ENCODE data around the gene ZNF507.

The ZNF507 gene

GRCh38 chr19:32313569-32314265 lies 31.7 kb upstream of the ZNF507 start:
- DNase-seq (ENCODE audit: insufficient read length, low spot score): no peak
- FAIRE-seq: no peak
- TF ChIP-seq POU2F2 (IDR thresholded peaks at IDR 0.05; ENCODE audit: low read depth, low read length) (no peak), POLR2A (IDR thresholded peaks at IDR 0.05; ENCODE audit: low read depth, low read length) (no peak), SPI1 (IDR thresholded peaks at IDR 0.05; ENCODE audit: low read depth, low read length) (no peak), PAX5 (IDR thresholded peaks at IDR 0.05; ENCODE audit: insufficient read depth, low read length, severe bottlenecking) (no peak), POLR2AphosphoS5 (IDR thresholded peaks at IDR 0.05; ENCODE audit: low read depth, low read length) (no peak), TAF1 (IDR thresholded peaks at IDR 0.05; ENCODE audit: low read depth, low read length) (no peak)

GRCh38 chr19:32316034-32316433 lies 29.4 kb upstream of the ZNF507 start:
- no peak for FAIRE-seq
- no peak for DNase-seq (ENCODE audit: insufficient read length, low spot score)
- TF ChIP-seq POU2F2 (IDR thresholded peaks at IDR 0.05; ENCODE audit: low read depth, low read length): no peak
- TF ChIP-seq PAX5 (IDR thresholded peaks at IDR 0.05; ENCODE audit: insufficient read depth, low read length, severe bottlenecking): no peak
- no peak for TF ChIP-seq POLR2A (IDR thresholded peaks at IDR 0.05; ENCODE audit: low read depth, low read length)
- TF ChIP-seq SPI1 (IDR thresholded peaks at IDR 0.05; ENCODE audit: low read depth, low read length): no peak
- TF ChIP-seq TAF1 (IDR thresholded peaks at IDR 0.05; ENCODE audit: low read depth, low read length): no peak
- no peak for TF ChIP-seq POLR2AphosphoS5 (IDR thresholded peaks at IDR 0.05; ENCODE audit: low read depth, low read length)

- no peak for FAIRE-seq
- TF ChIP-seq SPI1 (IDR thresholded peaks at IDR 0.05; ENCODE audit: low read depth, low read length) (no peak), POLR2AphosphoS5 (IDR thresholded peaks at IDR 0.05; ENCODE audit: low read depth, low read length) (no peak), POLR2A (IDR thresholded peaks at IDR 0.05; ENCODE audit: low read depth, low read length) (no peak), TAF1 (IDR thresholded peaks at IDR 0.05; ENCODE audit: low read depth, low read length) (no peak)
- DNase-seq (ENCODE audit: insufficient read length, low spot score): no peak
Observed at GRCh38 chr19:32317086-32317485, 28.3 kb upstream of the ZNF507 start.

- no peak for TF ChIP-seq PAX5 (IDR thresholded peaks at IDR 0.05; ENCODE audit: insufficient read depth, low read length, severe bottlenecking)
- no peak for TF ChIP-seq TAF1 (IDR thresholded peaks at IDR 0.05; ENCODE audit: low read depth, low read length)
- TF ChIP-seq POLR2A (IDR thresholded peaks at IDR 0.05; ENCODE audit: low read depth, low read length): no peak
- DNase-seq (ENCODE audit: insufficient read length, low spot score) (peak; percentile 22), FAIRE-seq (no peak)
Observed at GRCh38 chr19:32318884-32319520, 26.4 kb upstream of the ZNF507 start.

GRCh38 chr19:32322541-32322940 lies 22.9 kb upstream of the ZNF507 start:
- FAIRE-seq (no peak), DNase-seq (ENCODE audit: insufficient read length, low spot score) (no peak)

GRCh38 chr19:32324631-32325285 lies 20.7 kb upstream of the ZNF507 start:
- no peak for FAIRE-seq

More at GRCh38 chr19:32322541-32322940, 22.9 kb upstream of the ZNF507 start:
- no peak for TF ChIP-seq PAX5 (IDR thresholded peaks at IDR 0.05; ENCODE audit: insufficient read depth, low read length, severe bottlenecking)
- no peak for TF ChIP-seq POU2F2 (IDR thresholded peaks at IDR 0.05; ENCODE audit: low read depth, low read length)

GRCh38 chr19:32330213-32330857 lies 15.1 kb upstream of the ZNF507 start:
- no peak for FAIRE-seq
- DNase-seq (ENCODE audit: insufficient read length, low spot score): no peak
- TF ChIP-seq TAF1 (IDR thresholded peaks at IDR 0.05; ENCODE audit: low read depth, low read length) (no peak), POLR2A (IDR thresholded peaks at IDR 0.05; ENCODE audit: low read depth, low read length) (no peak), POLR2AphosphoS5 (IDR thresholded peaks at IDR 0.05; ENCODE audit: low read depth, low read length) (no peak), SPI1 (IDR thresholded peaks at IDR 0.05; ENCODE audit: low read depth, low read length) (no peak), PAX5 (IDR thresholded peaks at IDR 0.05; ENCODE audit: insufficient read depth, low read length, severe bottlenecking) (no peak), POU2F2 (IDR thresholded peaks at IDR 0.05; ENCODE audit: low read depth, low read length) (no peak)

More at GRCh38 chr19:32324631-32325285, 20.7 kb upstream of the ZNF507 start:
- DNase-seq (ENCODE audit: insufficient read length, low spot score): no peak
- TF ChIP-seq POLR2A (IDR thresholded peaks at IDR 0.05; ENCODE audit: low read depth, low read length) (no peak), PAX5 (IDR thresholded peaks at IDR 0.05; ENCODE audit: insufficient read depth, low read length, severe bottlenecking) (no peak), TAF1 (IDR thresholded peaks at IDR 0.05; ENCODE audit: low read depth, low read length) (no peak), POU2F2 (IDR thresholded peaks at IDR 0.05; ENCODE audit: low read depth, low read length) (no peak), SPI1 (IDR thresholded peaks at IDR 0.05; ENCODE audit: low read depth, low read length) (no peak), POLR2AphosphoS5 (IDR thresholded peaks at IDR 0.05; ENCODE audit: low read depth, low read length) (no peak)

GRCh38 chr19:32333227-32333626 lies 12.2 kb upstream of the ZNF507 start:
- FAIRE-seq (no peak), DNase-seq (ENCODE audit: insufficient read length, low spot score) (no peak)
- TF ChIP-seq POLR2A (IDR thresholded peaks at IDR 0.05; ENCODE audit: low read depth, low read length): no peak

GRCh38 chr19:32336259-32337083 lies 8.9 kb upstream of the ZNF507 start:
- no peak for FAIRE-seq
- no peak for TF ChIP-seq TAF1 (IDR thresholded peaks at IDR 0.05; ENCODE audit: low read depth, low read length)
- TF ChIP-seq POLR2A (IDR thresholded peaks at IDR 0.05; ENCODE audit: low read depth, low read length): no peak
- no peak for TF ChIP-seq POU2F2 (IDR thresholded peaks at IDR 0.05; ENCODE audit: low read depth, low read length)
- no peak for TF ChIP-seq POLR2AphosphoS5 (IDR thresholded peaks at IDR 0.05; ENCODE audit: low read depth, low read length)
- TF ChIP-seq PAX5 (IDR thresholded peaks at IDR 0.05; ENCODE audit: insufficient read depth, low read length, severe bottlenecking): no peak
- TF ChIP-seq SPI1 (IDR thresholded peaks at IDR 0.05; ENCODE audit: low read depth, low read length): no peak
- DNase-seq (ENCODE audit: insufficient read length, low spot score): no peak

All from GM12891 (cell line).